Activated naive CD4-positive, alpha-beta T cell treated with anti-CD3 and anti-CD28 coated beads, Interleukin-2, amount 10 ng/mL, durations not matched to agents 7 days and 5 days (primary cell): ENCODE measurements around the gene USH1C.
A peak's percentile ranks its signal among the peaks of the same experiment; 100 is the strongest.

Source experiments
- CTCF ChIA-PET: fragments of 350-600 bp; sonication (Branson Sonifier 250); formaldehyde crosslinking; loops from one replicate; lab custom pipeline; 2021; ENCODE audit warnings: antibody characterized with exemption; lab: Charles Lee
- DNase-seq: peaks from one replicate; pipeline ENCODE4 v3.0.0-alpha.2; 2020
- H3K27ac Mint-ChIP-seq: one replicate; pipeline ENCODE4 v1.8.0; 2021; ENCODE audit warnings: mild to moderate bottlenecking, moderate library complexity, mixed read lengths
- H3K27me3 Mint-ChIP-seq: one replicate; pipeline ENCODE4 v1.8.0; 2021; ENCODE audit warnings: mild to moderate bottlenecking, mixed read lengths
- H3K36me3 Mint-ChIP-seq: one replicate; pipeline ENCODE4 v1.8.0; 2021; ENCODE audit warnings: mixed read lengths
- H3K4me1 Mint-ChIP-seq: one replicate; pipeline ENCODE4 v1.8.0; 2021; ENCODE audit warnings: mixed read lengths
- H3K4me3 Mint-ChIP-seq: one replicate; pipeline ENCODE4 v1.8.0; 2021; ENCODE audit warnings: mild to moderate bottlenecking, moderate library complexity, mixed read lengths
- H3K9me3 Mint-ChIP-seq: one replicate; pipeline ENCODE4 v1.8.0; 2021; ENCODE audit warnings: mixed read lengths

USH1C gene

DNA sequence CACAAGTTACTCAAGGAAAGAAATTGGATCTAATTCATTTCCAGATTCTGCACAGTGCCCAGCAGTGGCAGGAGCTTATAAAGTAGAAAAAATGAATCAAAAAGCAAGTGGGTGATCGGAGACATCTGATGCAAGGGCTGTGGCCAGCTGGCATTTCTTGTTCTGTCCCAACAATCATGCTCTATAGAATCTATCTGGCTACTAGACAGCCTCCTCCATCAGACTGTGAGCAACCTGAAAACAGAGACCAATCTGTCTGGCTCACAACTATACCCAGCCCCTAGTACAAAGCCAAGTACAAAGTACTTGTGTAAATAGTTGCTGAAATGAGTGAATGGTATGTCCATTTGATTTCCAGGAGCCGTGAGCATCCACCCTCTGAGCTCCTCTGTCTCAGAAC lies 11.4 kb downstream of the USH1C start:
- DNase-seq: no peak
- Mint-ChIP-seq H3K36me3 (no peaks in the 10 kb centered on the region), H3K27ac (no peak overlapping the region), H3K27me3 (peaks cover 44% of the 10 kb centered on the region), H3K9me3 (no peaks in the 10 kb centered on the region), H3K4me3 (no peak overlapping the region), H3K4me1 (no peaks in the 10 kb centered on the region)
- CTCF ChIA-PET: interaction anchor here (2.2 kb wide), 1 partner anchor 10 kb away, joined by 8 read pairs; no protein-coding TSS in a partner anchor

GRCh38 chr11:17531636-17532113 lies 12.5 kb downstream of the USH1C start:
- DNase-seq: no peak
- Mint-ChIP-seq H3K36me3 (no peaks in the 10 kb centered on the region), H3K4me3 (no peak overlapping the region), H3K9me3 (no peaks in the 10 kb centered on the region), H3K27me3 (peaks cover 38% of the 10 kb centered on the region), H3K27ac (no peak overlapping the region), H3K4me1 (no peaks in the 10 kb centered on the region)
- CTCF ChIA-PET: interaction anchor here (0.9 to 2.2 kb wide), 2 partner anchors 9 to 143 kb away, joined by 3 to 8 read pairs; partner anchors contain the start of gene KCNJ11

- Mint-ChIP-seq H3K4me1 (no peaks in the 10 kb centered on the region), H3K4me3 (no peak overlapping the region), H3K36me3 (no peaks in the 10 kb centered on the region), H3K27me3 (peaks cover 33% of the 10 kb centered on the region), H3K9me3 (no peaks in the 10 kb centered on the region), H3K27ac (no peak overlapping the region)
- CTCF ChIA-PET: interaction anchor here (0.9 to 2.2 kb wide), 3 partner anchors 8 to 147 kb away, joined by 3 to 8 read pairs (median 4); partner anchors contain the start of gene KCNJ11
- no peak for DNase-seq
These were observed 13.1 kb downstream of the USH1C start for GRCh38 chr11:17531071-17531600.

DNA sequence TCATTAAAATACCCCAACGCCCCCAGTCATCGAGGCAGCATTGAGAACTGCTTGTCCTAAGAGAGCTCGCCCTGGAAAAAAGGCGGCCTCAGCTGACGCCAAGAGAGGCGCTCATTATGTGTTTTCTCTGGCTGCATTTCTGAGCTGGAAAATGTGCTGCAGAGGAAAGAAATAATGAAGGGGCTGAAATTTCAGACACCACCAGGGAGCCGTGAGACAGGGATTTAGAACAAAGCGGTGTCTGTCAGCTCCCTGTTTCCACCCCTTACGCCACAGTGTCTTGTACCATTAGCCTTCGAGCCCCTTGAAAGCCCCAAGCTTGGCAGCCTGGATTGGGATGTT lies 14.4 kb downstream of the USH1C start:
- Mint-ChIP-seq H3K27me3 (peaks cover 29% of the 10 kb centered on the region), H3K4me1 (no peaks in the 10 kb centered on the region), H3K27ac (no peak overlapping the region), H3K9me3 (no peaks in the 10 kb centered on the region), H3K36me3 (no peaks in the 10 kb centered on the region), H3K4me3 (no peak overlapping the region)
- CTCF ChIA-PET: interaction anchor here (1.2 to 2.9 kb wide), 3 partner anchors 24 to 175 kb away, joined by 3 to 31 read pairs (median 4); no protein-coding TSS in a partner anchor
- DNase-seq: no peak

GRCh38 chr11:17528906-17529843 lies 15.0 kb downstream of the USH1C start:
- Mint-ChIP-seq H3K4me1 (no peaks in the 10 kb centered on the region), H3K27ac (no peak overlapping the region), H3K36me3 (no peaks in the 10 kb centered on the region), H3K9me3 (no peaks in the 10 kb centered on the region), H3K27me3 (peaks cover 24% of the 10 kb centered on the region), H3K4me3 (no peak overlapping the region)
- CTCF ChIA-PET: interaction anchor here (0.7 to 3.5 kb wide), 10 partner anchors 11 to 583 kb away, joined by 3 to 49 read pairs (median 4); no protein-coding TSS in a partner anchor
- DNase-seq: no peak

- H3K27ac Mint-ChIP-seq: no peak overlapping the region
- no peaks in the 10 kb centered on the region for H3K4me1 Mint-ChIP-seq
- no peak overlapping the region for H3K4me3 Mint-ChIP-seq
- DNase-seq: peak; percentile 65
- H3K27me3 Mint-ChIP-seq: peaks cover 24% of the 10 kb centered on the region
- CTCF ChIA-PET: interaction anchor here (0.6 to 3.5 kb wide), 32 partner anchors 8 to 582 kb away, joined by 3 to 49 read pairs (median 3); partner anchors contain the start of genes KCNJ11 and USH1C
- no peaks in the 10 kb centered on the region for H3K36me3 Mint-ChIP-seq
- H3K9me3 Mint-ChIP-seq: no peaks in the 10 kb centered on the region
These were observed 16.0 kb downstream of the USH1C start for GRCh38 chr11:17528181-17528691.

DNA sequence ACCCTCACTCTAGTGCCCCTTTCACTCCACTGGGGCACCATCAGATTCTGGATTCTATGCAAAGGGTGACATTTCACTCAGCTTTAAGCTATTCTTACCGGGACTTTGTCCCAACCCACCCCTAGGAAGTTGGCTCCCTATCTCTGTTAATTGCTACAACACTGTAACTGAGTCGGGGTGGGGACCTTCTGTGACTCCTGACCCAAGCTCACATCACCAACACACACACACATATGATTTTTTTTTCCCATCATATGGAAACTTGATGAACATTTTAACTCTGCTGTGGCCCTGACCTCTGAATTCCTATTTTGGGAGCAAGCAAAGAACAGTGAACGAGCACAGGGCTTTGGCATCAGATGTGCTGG lies 16.6 kb downstream of the USH1C start:
- H3K4me1 Mint-ChIP-seq: no peaks in the 10 kb centered on the region
- H3K36me3 Mint-ChIP-seq: no peaks in the 10 kb centered on the region
- no peak for DNase-seq
- peaks cover 24% of the 10 kb centered on the region for H3K27me3 Mint-ChIP-seq
- CTCF ChIA-PET: interaction anchor here (0.6 to 3.5 kb wide), 25 partner anchors 9 to 581 kb away, joined by 3 to 49 read pairs (median 4); partner anchors contain the start of gene KCNJ11
- no peak overlapping the region for H3K27ac Mint-ChIP-seq
- no peaks in the 10 kb centered on the region for H3K9me3 Mint-ChIP-seq
- no peak overlapping the region for H3K4me3 Mint-ChIP-seq

DNA sequence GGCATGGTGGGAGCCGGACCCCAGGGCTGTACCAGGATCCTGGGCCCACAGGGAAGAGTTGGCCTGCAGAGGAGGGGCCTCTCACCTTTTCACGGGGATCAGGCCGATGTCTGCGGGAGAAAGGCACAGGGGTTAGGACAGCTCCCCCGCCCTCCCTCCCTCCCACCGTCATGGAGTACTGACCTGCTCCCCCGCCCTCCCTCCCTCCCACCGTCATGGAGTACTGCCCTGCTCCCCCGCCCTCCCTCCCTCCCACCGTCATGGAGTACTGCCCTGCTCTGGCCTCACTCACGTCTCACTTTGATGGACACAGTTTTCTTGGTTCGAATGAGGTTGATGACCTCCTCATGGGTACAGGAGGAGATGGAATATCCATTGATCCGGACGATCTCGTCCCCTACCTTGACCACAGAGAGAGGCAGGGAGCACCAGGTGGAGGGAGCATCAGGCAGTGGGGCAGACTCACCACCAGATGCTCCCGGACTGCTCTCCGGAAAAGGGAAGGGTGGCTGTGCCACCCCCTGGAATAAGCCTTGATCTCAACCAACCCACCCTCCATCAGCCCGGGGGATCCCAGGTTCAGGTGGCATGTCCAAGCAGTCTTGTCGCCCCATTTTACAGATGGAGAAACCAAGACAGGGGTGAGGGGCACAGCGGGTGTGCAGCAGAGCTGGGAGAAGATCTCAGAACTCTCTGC lies 17.1 kb downstream of the USH1C start:
- H3K27me3 Mint-ChIP-seq: peaks cover 24% of the 10 kb centered on the region
- no peaks in the 10 kb centered on the region for H3K9me3 Mint-ChIP-seq
- no peak overlapping the region for H3K27ac Mint-ChIP-seq
- CTCF ChIA-PET: interaction anchor here (0.6 to 3.5 kb wide), 19 partner anchors 9 to 581 kb away, joined by 3 to 49 read pairs (median 5); no protein-coding TSS in a partner anchor
- no peak for DNase-seq
- H3K4me3 Mint-ChIP-seq: no peak overlapping the region
- no peaks in the 10 kb centered on the region for H3K36me3 Mint-ChIP-seq
- H3K4me1 Mint-ChIP-seq: no peaks in the 10 kb centered on the region

DNA sequence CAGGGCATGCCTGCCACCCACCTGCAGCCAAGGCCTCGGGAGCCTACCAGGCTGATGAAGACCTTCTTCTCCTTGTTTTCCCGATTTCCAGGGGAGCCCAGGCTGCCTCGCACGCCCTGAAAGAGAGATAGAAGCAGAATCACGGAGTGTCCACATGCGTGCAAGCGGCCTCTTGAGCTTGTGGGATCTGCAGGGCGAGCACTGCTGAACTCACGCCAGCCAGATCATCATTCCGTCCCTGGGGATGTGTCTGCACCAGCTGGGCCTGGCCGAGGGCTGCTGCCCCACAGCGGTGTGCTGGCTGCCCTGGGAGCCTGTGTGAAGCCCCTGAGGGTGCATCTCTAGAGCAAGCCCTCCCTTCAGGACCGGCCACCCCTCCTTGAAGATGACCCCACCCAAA lies 17.9 kb downstream of the USH1C start:
- Mint-ChIP-seq H3K27me3 (peaks cover 17% of the 10 kb centered on the region), H3K36me3 (no peaks in the 10 kb centered on the region), H3K4me1 (no peaks in the 10 kb centered on the region), H3K4me3 (no peak overlapping the region), H3K27ac (no peak overlapping the region), H3K9me3 (no peaks in the 10 kb centered on the region)
- no peak for DNase-seq
- CTCF ChIA-PET: interaction anchor here (1.1 to 3.5 kb wide), 3 partner anchors 9 to 140 kb away, joined by 5 to 21 read pairs (median 10); no protein-coding TSS in a partner anchor

DNA sequence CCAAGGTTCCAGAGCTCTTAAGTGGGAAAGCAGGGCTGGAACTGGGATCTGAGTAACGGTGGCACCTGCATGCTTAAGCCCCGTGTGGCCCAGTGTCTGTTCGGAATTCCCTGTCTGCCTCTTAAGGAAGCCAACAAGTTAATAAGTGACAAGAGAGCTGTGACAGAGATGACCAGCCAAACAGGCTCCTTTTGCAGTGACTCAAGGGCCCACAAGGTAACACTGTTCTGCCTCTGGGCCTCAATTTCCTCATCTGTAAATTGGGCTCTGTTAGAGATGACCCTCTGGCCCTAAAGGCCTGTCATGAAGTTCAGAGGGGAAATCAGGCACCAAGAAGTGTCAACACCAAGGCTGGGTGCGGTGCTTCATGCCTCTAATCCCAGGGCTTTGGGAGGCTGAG lies 18.6 kb downstream of the USH1C start:
- Mint-ChIP-seq H3K36me3 (no peaks in the 10 kb centered on the region), H3K4me3 (no peak overlapping the region), H3K4me1 (no peaks in the 10 kb centered on the region), H3K9me3 (no peaks in the 10 kb centered on the region), H3K27ac (no peak overlapping the region), H3K27me3 (peaks cover 16% of the 10 kb centered on the region)
- CTCF ChIA-PET: interaction anchor here (1.1 to 3.5 kb wide), 2 partner anchors 8 to 139 kb away, joined by 5 to 21 read pairs; no protein-coding TSS in a partner anchor
- no peak for DNase-seq

GRCh38 chr11:17524221-17524620 lies 20.0 kb downstream of the USH1C start:
- no peak for DNase-seq
- H3K27me3 Mint-ChIP-seq: peaks cover 11% of the 10 kb centered on the region
- no peak overlapping the region for H3K27ac Mint-ChIP-seq
- CTCF ChIA-PET: interaction anchor here (1.5 to 2.1 kb wide), 2 partner anchors 7 to 140 kb away, joined by 4 to 8 read pairs; no protein-coding TSS in a partner anchor
- H3K9me3 Mint-ChIP-seq: no peaks in the 10 kb centered on the region
- H3K4me1 Mint-ChIP-seq: no peaks in the 10 kb centered on the region
- H3K36me3 Mint-ChIP-seq: no peaks in the 10 kb centered on the region
- no peak overlapping the region for H3K4me3 Mint-ChIP-seq

- no peaks in the 10 kb centered on the region for H3K36me3 Mint-ChIP-seq
- no peak for DNase-seq
- H3K27ac Mint-ChIP-seq: no peak overlapping the region
- no peaks in the 10 kb centered on the region for H3K4me1 Mint-ChIP-seq
- H3K27me3 Mint-ChIP-seq: peaks cover 6% of the 10 kb centered on the region
- no peak overlapping the region for H3K4me3 Mint-ChIP-seq
- CTCF ChIA-PET: interaction anchor here (1.4 to 2.1 kb wide), 4 partner anchors 9 to 140 kb away, joined by 3 to 8 read pairs (median 4); no protein-coding TSS in a partner anchor
- no peaks in the 10 kb centered on the region for H3K9me3 Mint-ChIP-seq
These were observed 21.6 kb downstream of the USH1C start for GRCh38 chr11:17522655-17523054.

GRCh38 chr11:17521106-17521900 lies 22.9 kb downstream of the USH1C start:
- no peak overlapping the region for H3K4me3 Mint-ChIP-seq
- CTCF ChIA-PET: interaction anchor here (1.0 to 1.5 kb wide), 2 partner anchors 136 to 137 kb away, joined by 3 to 5 read pairs; no protein-coding TSS in a partner anchor
- no peak for DNase-seq
- H3K4me1 Mint-ChIP-seq: no peaks in the 10 kb centered on the region
- no peaks in the 10 kb centered on the region for H3K36me3 Mint-ChIP-seq
- no peaks in the 10 kb centered on the region for H3K9me3 Mint-ChIP-seq
- no peak overlapping the region for H3K27ac Mint-ChIP-seq
- H3K27me3 Mint-ChIP-seq: peaks cover 20% of the 10 kb centered on the region
